Measurements from ENCODE around the gene PIM1. TPM values are rescaled to one million over a fixed set of nuclear protein-coding genes. Genes with fewer than 3 reads are reported as not detected.

The PIM1 gene
- total and polyA plus RNA-seq, 9 of the 15 experiments (the other 6 are each of a cell fraction or from before 2014, with no cell fraction given): 19.0 to 789 (median 212) TPM

GRCh38 chr6:37177077-37177934, 7.4 kb downstream of the PIM1 start (continued):
- TF ChIP-seq, protein P1, sequence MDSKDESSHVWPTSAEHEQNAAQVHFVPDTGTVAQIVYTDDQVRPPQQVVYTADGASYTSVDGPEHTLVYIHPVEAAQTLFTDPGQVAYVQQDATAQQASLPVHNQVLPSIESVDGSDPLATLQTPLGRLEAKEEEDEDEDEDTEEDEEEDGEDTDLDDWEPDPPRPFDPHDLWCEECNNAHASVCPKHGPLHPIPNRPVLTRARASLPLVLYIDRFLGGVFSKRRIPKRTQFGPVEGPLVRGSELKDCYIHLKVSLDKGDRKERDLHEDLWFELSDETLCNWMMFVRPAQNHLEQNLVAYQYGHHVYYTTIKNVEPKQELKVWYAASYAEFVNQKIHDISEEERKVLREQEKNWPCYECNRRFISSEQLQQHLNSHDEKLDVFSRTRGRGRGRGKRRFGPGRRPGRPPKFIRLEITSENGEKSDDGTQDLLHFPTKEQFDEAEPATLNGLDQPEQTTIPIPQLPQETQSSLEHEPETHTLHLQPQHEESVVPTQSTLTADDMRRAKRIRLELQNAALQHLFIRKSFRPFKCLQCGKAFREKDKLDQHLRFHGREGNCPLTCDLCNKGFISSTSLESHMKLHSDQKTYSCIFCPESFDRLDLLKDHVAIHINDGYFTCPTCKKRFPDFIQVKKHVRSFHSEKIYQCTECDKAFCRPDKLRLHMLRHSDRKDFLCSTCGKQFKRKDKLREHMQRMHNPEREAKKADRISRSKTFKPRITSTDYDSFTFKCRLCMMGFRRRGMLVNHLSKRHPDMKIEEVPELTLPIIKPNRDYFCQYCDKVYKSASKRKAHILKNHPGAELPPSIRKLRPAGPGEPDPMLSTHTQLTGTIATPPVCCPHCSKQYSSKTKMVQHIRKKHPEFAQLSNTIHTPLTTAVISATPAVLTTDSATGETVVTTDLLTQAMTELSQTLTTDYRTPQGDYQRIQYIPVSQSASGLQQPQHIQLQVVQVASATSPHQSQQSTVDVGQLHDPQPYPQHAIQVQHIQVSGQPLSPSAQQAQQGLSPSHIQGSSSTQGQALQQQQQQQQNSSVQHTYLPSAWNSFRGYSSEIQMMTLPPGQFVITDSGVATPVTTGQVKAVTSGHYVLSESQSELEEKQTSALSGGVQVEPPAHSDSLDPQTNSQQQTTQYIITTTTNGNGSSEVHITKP (IDR thresholded peaks at IDR 0.05; ENCODE audit: partially characterized antibody): peak; percentile 71
- TF ChIP-seq KAT7 (CRISPR knock-in tag; IDR thresholded peaks at IDR 0.05; ENCODE audit: borderline replicate concordance): peak; percentile 32; the same call in 1 of the 2 replicates
- TF ChIP-seq ARNT (IDR thresholded peaks at IDR 0.05): peak; percentile 54 to 68; a peak in 1 of 4 replicates
- no peak for TF ChIP-seq KAT8 (IDR thresholded peaks at IDR 0.05; ENCODE audit: low read depth)
- peak; percentile 40; the same call in 1 of the 2 replicates for TF ChIP-seq OTX1 (CRISPR knock-in tag; IDR thresholded peaks at IDR 0.05)
- TF ChIP-seq, protein P2, sequence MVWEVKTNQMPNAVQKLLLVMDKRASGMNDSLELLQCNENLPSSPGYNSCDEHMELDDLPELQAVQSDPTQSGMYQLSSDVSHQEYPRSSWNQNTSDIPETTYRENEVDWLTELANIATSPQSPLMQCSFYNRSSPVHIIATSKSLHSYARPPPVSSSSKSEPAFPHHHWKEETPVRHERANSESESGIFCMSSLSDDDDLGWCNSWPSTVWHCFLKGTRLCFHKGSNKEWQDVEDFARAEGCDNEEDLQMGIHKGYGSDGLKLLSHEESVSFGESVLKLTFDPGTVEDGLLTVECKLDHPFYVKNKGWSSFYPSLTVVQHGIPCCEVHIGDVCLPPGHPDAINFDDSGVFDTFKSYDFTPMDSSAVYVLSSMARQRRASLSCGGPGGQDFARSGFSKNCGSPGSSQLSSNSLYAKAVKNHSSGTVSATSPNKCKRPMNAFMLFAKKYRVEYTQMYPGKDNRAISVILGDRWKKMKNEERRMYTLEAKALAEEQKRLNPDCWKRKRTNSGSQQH (CRISPR knock-in tag; IDR thresholded peaks at IDR 0.05): peak; percentile 50
